Endothelial cell of umbilical vein (primary cell): Measurements from ENCODE around the gene TRAF3. TPM values are rescaled to one million over a fixed set of nuclear protein-coding genes. Genes with fewer than 3 reads are reported as not detected.

Experiments
- BruUV-seq: library from RNA; stranded (reverse); fragments of 400-500 nt; replicated peaks from 2 replicates; lab custom pipeline; 2021; lab: Mats Ljungman, UMichigan
- CTCF ChIA-PET: fragments of 300-600, 350-600 bp; sonication (Branson Sonifier 250); formaldehyde crosslinking; loops from one replicate; lab custom pipeline; 2021; ENCODE audit warnings: antibody characterized with exemption, inconsistent platforms; lab: Charles Lee
- POLR2A ChIA-PET: fragments of 300-600, 350-600 bp; sonication (Branson Sonifier 250); formaldehyde crosslinking; loops from one replicate; lab custom pipeline; 2021; ENCODE audit warnings: antibody characterized with exemption, inconsistent platforms; lab: Charles Lee
- DNase-seq: peaks from one replicate; pipeline ENCODE4 v3.0.0-alpha.2; 2011; ENCODE audit warnings: low read depth, low spot score
- FAIRE-seq: peaks from 2 replicates; lab custom pipeline; 2011; peaks lifted over from hg19 to GRCh38; lab: Jason Lieb, UNC
- H2AFZ ChIP-seq: 2 replicates; pipeline ENCODE4 v1.6.0; 2012; ENCODE audit warnings: low read depth, low read length, control low read depth, inconsistent platforms
- H3K27ac ChIP-seq: 2 replicates; pipeline ENCODE4 v1.5.1; 2011; ENCODE audit warnings: low read depth, mild to moderate bottlenecking, control low read depth, low read length, moderate library complexity; ENCODE audit not compliant: insufficient read depth
- H3K27me3 ChIP-seq, 2 experiments: 2 replicates each; pipeline versions ENCODE4 v1.6.0 to v1.6.1; 2011; ENCODE audit warnings: low read length in 2 of 2, mixed read lengths in 1 of 2; ENCODE audit not compliant: control insufficient read depth in 2 of 2, insufficient read depth in 2 of 2
- H3K36me3 ChIP-seq, 2 experiments: 2 replicates in 1 of 2; 3 replicates in 1 of 2; pipeline ENCODE4 v1.5.1; 2011; ENCODE audit warnings: low read length in 2 of 2, mild to moderate bottlenecking in 1 of 2, moderate library complexity in 1 of 2; ENCODE audit not compliant: control insufficient read depth in 2 of 2, insufficient read depth in 2 of 2; ENCODE audit errors: extremely low read depth in 1 of 2
- H3K4me1 ChIP-seq: 3 replicates; pipeline ENCODE4 v1.5.1; 2011; ENCODE audit warnings: mild to moderate bottlenecking, low read length; ENCODE audit not compliant: control insufficient read depth, insufficient read depth; ENCODE audit errors: extremely low read depth
- H3K4me2 ChIP-seq: 2 replicates; pipeline ENCODE4 v1.6.1; 2011; ENCODE audit warnings: low read length, control low read depth, mixed read lengths; ENCODE audit not compliant: insufficient read depth
- H3K4me3 ChIP-seq, 3 experiments: fragments of 200-600 bp in 1 of 3; sonication (generic), shearing (Covaris generic) in 1 of 3; replicated peaks in 1 of 3; 2 replicates each; pipeline ENCODE4 v1.5.1; 2011 to 2016; ENCODE audit warnings: control low read depth in 3 of 3, low read length in 3 of 3, mild to moderate bottlenecking in 2 of 3, inconsistent platforms in 1 of 3, low read depth in 1 of 3, moderate library complexity in 1 of 3; ENCODE audit not compliant: insufficient read depth in 1 of 3
- H3K79me2 ChIP-seq: 2 replicates; pipeline ENCODE4 v1.6.0; 2012; ENCODE audit warnings: low read length, inconsistent platforms; ENCODE audit not compliant: control insufficient read depth, insufficient read depth
- H3K9ac ChIP-seq: replicated peaks from 2 replicates; pipeline ENCODE3; 2011; ENCODE audit warnings: low read length, control low read depth; ENCODE audit not compliant: insufficient read depth; ENCODE audit errors: extremely low read depth
- H3K9me1 ChIP-seq: replicated peaks from 3 replicates; pipeline ENCODE4 v1.6.0; 2011; ENCODE audit warnings: mild to moderate bottlenecking, low read length; ENCODE audit not compliant: control insufficient read depth, insufficient read depth; ENCODE audit errors: extremely low read depth
- H3K9me3 ChIP-seq: replicated peaks from 2 replicates; pipeline ENCODE4 v1.5.1; 2012; ENCODE audit warnings: low read length, inconsistent platforms; ENCODE audit not compliant: control insufficient read depth, insufficient read depth
- H4K20me1 ChIP-seq: replicated peaks from 2 replicates; pipeline ENCODE3; 2011; ENCODE audit warnings: mild to moderate bottlenecking, low read length; ENCODE audit not compliant: control insufficient read depth, insufficient read depth; ENCODE audit errors: extremely low read depth
- CTCF ChIP-seq, 2 donors: IDR thresholded peaks; 1 replicate in 1 of 2; 2 replicates in 1 of 2; pipeline ENCODE4 v1.5.1; 2011; ENCODE audit warnings: low read length in 2 of 2, mild to moderate bottlenecking in 2 of 2, moderate library complexity in 2 of 2, control low read depth in 1 of 2, inconsistent platforms in 1 of 2, low read depth in 1 of 2; ENCODE audit not compliant: insufficient read depth in 1 of 2; ENCODE audit errors: extremely low read depth in 1 of 2
- EZH2 ChIP-seq: IDR thresholded peaks from 2 replicates; pipeline ENCODE4 v1.6.1; 2012; ENCODE audit warnings: borderline replicate concordance, low read depth, mild to moderate bottlenecking, moderate library complexity, low read length, inconsistent platforms; ENCODE audit not compliant: severe bottlenecking
- GATA2 ChIP-seq: IDR thresholded peaks from 2 replicates; pipeline ENCODE4 v1.7.0; 2011; ENCODE audit warnings: low read depth, mild to moderate bottlenecking, moderate library complexity, mixed read lengths, low read length; ENCODE audit not compliant: insufficient read length, insufficient read depth
- MAX ChIP-seq: IDR thresholded peaks from 2 replicates; pipeline ENCODE4 v1.6.1; 2011; ENCODE audit not compliant: insufficient read depth, insufficient read length
- MYC ChIP-seq: IDR thresholded peaks from one replicate; pipeline ENCODE4 v1.6.1; 2011; ENCODE audit warnings: mild to moderate bottlenecking, low read depth, low read length
- POLR2A ChIP-seq: IDR thresholded peaks from 2 replicates; pipeline ENCODE4 v1.6.1; 2012; ENCODE audit warnings: low read depth, mild to moderate bottlenecking, control low read depth, low read length
- POLR2AphosphoS5 ChIP-seq: IDR thresholded peaks from 2 replicates; pipeline ENCODE4 v1.6.1; 2012; ENCODE audit warnings: low read depth, mild to moderate bottlenecking, control low read depth, low read length, moderate library complexity; ENCODE audit not compliant: insufficient read depth
- dilution Hi-C: fragments of 300-500 bp; cut with MboI; formaldehyde crosslinking; loops from one replicate; pipeline ENCODE4 v1.15.0; 2019; ENCODE audit warnings: low sequenced_read_pairs; ENCODE audit not compliant: extremely low pct_ligation_motif_present
- intact Hi-C: fragments of 100-400 bp; cut with micrococcal nuclease; formaldehyde crosslinking; loops from one replicate; pipeline ENCODE4 v1.10.0; 2022
- polyA plus RNA-seq, 4 experiments: library from polyadenylated mRNA; depleted of rRNA in 3 of 4; stranded (reverse) in 3 of 4; unstranded in 1 of 4; fragments of >200 nt; gene quantifications; 2 replicates each; pipeline versions ENCODE4 v1.2.1 to v1.2.3, GENCODE V29; 2011 to 2012; ENCODE audit warnings: missing spikeins in 1 of 4
- total RNA-seq: library from RNA; stranded (reverse); gene quantifications from 2 replicates; pipeline ENCODE4 v1.2.3, GENCODE V29; 2021

The TRAF3 gene
- total and polyA plus RNA-seq, 2 donors (not counting 3 experiments of a cell fraction or from before 2014, with no cell fraction given) = 14.4 to 27.6 TPM

GRCh38 chr14:102731871-102732800, 45.1 kb upstream of the TRAF3 start:
- Histone ChIP-seq H3K9me3 (no peaks in the 10 kb centered on the region), H3K4me1 (no peaks in the 10 kb centered on the region), H3K27me3 (no peaks in the 10 kb centered on the region), H3K4me3 (no peak overlapping the region), H3K9ac (no peak overlapping the region), H3K4me2 (no peak overlapping the region), H3K36me3 (peaks cover 0 to 12% of the 10 kb centered on the region in 2 experiments), H4K20me1 (no peaks in the 10 kb centered on the region), H3K27ac (no peak overlapping the region), H3K9me1 (no peaks in the 10 kb centered on the region), H2AFZ (no peak overlapping the region), H3K79me2 (no peaks in the 10 kb centered on the region)
- DNase-seq (no peak), FAIRE-seq (no peak)
- POLR2A ChIA-PET = interaction anchor here (0.6 to 0.7 kb wide), 2 partner anchors 18 to 204 kb away, joined by 3 to 4 read pairs; no protein-coding TSS in a partner anchor
- CTCF ChIA-PET = interaction anchor here (0.7 to 1.7 kb wide), 2 partner anchors 39 to 208 kb away, joined by 3 to 4 read pairs; no protein-coding TSS in a partner anchor
- no peak for TF ChIP-seq POLR2AphosphoS5
- no peak for TF ChIP-seq EZH2
- TF ChIP-seq CTCF (IDR thresholded peaks at IDR 0.05; ENCODE audit: extremely low read depth in 1 of 2, insufficient read depth in 1 of 2, low read depth in 1 of 2, low read length in 2 of 2) = no peak
- TF ChIP-seq POLR2A = no peak
- no peak for TF ChIP-seq GATA2
- no peak for TF ChIP-seq MAX
- TF ChIP-seq MYC = no peak
- dilution Hi-C loops = no loop called here
- no TSS peak for BruUV-seq
- intact Hi-C loops = no loop called here
